Measurements from ENCODE around the gene ATG7.

ATG7 gene

DNA sequence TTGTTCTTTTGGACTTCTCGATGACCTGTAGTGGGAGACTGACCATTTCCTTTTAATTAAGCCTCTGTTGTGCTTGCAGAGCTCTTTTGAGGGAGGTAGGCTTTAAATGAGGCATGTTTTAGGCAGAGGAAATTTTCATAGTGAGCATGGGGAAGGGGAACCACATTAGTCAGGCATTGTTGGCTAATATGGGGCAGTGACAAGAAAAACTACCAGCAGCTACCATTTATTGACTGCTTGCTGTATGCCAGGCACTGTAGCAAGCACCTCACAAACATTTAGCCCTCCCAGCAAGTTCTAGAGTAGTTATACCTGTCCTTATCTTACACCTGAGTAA is 10.9 kb downstream of the ATG7 start:
- TF ChIP-seq, protein P1, sequence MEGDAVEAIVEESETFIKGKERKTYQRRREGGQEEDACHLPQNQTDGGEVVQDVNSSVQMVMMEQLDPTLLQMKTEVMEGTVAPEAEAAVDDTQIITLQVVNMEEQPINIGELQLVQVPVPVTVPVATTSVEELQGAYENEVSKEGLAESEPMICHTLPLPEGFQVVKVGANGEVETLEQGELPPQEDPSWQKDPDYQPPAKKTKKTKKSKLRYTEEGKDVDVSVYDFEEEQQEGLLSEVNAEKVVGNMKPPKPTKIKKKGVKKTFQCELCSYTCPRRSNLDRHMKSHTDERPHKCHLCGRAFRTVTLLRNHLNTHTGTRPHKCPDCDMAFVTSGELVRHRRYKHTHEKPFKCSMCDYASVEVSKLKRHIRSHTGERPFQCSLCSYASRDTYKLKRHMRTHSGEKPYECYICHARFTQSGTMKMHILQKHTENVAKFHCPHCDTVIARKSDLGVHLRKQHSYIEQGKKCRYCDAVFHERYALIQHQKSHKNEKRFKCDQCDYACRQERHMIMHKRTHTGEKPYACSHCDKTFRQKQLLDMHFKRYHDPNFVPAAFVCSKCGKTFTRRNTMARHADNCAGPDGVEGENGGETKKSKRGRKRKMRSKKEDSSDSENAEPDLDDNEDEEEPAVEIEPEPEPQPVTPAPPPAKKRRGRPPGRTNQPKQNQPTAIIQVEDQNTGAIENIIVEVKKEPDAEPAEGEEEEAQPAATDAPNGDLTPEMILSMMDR (IDR thresholded peaks at IDR 0.05; ENCODE audit: insufficient read depth, missing control alignments), result no peak
- DNase-seq (ENCODE audit: insufficient read length, low spot score) (no peak), FAIRE-seq (no peak)

DNA sequence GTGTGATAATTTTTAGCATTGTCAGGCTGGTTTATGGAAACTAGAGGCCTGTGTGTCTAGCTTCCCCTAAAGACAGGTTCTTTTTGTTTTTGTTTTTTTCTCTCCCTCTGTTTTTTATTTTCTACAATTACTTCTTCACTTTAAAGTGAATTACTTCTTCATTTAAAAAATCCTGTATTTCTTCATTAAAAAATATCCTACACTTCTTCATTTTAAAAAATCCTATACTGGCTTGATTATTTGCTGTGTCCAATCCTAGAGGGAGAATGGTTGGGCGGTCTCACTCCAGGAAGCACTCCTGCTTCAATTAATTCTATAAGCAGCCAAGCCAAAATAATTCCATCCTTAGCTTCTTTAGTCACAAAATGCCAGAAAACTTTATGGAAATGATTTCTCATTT is 11.8 kb downstream of the ATG7 start:
- DNase-seq (ENCODE audit: insufficient read length, low spot score), result no peak
- FAIRE-seq, result no peak
- TF ChIP-seq, protein P1 (IDR thresholded peaks at IDR 0.05; ENCODE audit: insufficient read depth, missing control alignments), result no peak

DNA sequence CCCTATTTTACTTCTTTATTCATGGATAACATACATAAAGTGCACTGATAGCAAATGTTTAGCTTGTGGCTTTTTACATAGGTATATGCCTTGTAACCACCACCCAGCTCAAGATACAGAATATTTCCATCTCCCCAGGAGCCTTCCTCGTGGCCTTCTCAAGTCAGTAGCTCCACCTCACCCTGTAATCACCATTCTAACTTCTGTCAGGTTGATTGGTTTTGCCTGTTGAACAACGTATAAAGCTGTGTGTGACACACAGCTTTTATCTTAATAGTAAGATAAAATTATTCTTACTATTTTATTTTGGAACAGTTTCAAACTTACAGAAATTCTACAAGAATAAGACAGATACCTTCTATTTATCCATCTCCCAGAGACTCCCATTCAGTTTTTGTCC is 13.3 kb downstream of the ATG7 start:
- TF ChIP-seq, protein P1 (IDR thresholded peaks at IDR 0.05; ENCODE audit: insufficient read depth, missing control alignments), result no peak
- no peak for FAIRE-seq
- no peak for DNase-seq (ENCODE audit: insufficient read length, low spot score)

DNA sequence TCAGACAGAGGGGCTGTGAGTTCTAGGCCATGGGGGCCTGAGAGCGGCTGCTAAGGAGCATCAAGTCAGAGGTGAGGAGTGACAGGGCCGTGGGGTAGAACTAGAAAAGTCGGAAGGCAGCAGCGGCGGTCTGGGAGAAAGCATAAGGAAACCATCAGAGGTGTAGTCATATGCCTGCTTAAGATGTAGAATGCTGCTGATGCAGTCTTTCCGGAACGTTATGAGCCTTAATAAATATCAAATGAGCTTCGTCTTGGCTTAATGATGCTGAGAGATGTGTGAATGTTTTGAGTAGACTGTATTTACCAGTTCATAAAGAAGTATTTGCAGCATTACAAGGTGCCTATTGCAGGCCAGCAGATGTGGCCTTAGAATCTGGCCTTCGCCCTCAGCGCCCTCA is 15.2 kb downstream of the ATG7 start:
- TF ChIP-seq, protein P1 (IDR thresholded peaks at IDR 0.05; ENCODE audit: insufficient read depth, missing control alignments), result no peak
- no peak for FAIRE-seq
- DNase-seq (ENCODE audit: insufficient read length, low spot score), result no peak

DNA sequence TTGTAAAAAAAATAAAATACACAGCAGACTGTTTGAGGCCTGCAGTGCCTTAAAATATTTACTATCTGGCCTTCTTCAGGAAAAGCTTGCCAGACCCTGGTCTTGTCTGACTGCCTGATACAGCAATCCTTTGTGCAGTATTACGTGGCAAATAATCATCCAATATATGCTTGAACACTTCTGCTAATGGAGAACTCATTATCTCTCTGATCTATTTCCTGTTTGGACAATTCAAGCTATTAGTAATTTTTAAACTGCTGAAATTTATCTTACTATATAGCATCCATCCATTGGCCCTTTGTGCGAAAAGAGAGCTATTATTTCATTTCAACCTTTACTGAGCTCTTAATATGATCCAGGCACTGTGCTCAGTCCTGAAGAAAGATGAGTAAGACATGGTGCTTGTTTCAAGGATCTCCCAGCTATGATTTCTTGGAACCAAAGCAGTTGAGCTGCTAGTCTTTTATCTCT is 15.9 kb downstream of the ATG7 start:
- FAIRE-seq (no peak), DNase-seq (ENCODE audit: insufficient read length, low spot score) (no peak)
- TF ChIP-seq, protein P1 (IDR thresholded peaks at IDR 0.05; ENCODE audit: insufficient read depth, missing control alignments), result no peak

DNA sequence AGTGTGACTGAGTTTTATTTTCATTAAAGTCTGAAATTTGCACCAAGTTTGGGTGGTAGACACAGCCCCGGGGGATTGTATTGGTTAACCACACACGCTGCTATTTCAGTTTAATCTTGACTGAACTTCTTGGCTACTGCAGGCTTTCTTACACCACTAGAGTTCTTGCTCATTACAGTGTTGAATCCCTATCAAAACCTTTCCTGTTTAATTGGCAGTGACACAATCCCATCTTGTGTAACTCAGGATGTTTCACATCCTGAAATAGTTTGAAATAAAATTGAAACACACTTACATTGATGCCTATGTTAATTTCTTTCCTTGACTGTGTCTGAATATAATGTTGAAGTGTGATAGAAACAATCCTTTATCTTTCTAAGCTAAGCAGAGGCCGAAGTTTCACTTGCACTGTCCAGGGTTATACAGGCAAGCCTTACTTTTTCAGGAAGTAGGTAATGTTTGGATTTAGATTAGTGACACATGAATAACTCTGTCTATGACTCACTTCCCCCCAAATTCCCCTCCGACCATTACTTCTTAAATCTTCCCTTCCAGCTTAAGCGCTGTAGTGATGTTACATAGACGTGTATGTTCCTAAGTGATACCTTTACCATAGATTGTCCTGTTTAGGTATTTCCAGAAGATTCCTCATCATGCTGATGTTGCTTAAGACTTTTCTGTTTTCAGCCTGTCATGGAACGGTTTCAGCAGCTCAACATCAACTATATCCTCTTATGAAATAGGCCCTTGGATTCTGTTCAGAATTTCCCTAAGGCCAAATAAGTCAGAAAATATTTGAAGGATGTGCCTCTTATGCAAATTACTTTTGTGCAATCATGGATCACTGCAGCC is 16.8 kb downstream of the ATG7 start:
- no peak for FAIRE-seq
- DNase-seq (ENCODE audit: insufficient read length, low spot score), result no peak
- TF ChIP-seq, protein P1 (IDR thresholded peaks at IDR 0.05; ENCODE audit: insufficient read depth, missing control alignments), result no peak

DNA sequence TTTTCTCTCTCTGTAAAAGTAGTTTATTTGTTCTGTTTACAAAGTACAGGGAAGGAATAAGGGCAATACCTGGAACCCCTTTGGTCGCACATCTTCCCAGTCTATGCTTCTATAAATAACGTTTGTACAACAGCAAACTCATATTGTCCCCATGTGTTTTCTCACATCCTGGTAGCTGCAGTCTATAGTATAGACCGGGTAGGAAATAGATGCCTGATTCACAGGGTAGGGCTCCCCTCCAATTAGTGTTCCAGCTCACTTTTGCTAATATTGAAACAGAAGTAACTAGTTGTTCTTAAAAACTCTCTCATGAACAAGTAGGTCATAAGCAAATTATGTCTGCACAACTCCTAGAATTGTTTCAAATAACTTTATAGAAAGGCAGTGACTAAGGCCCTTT is 17.7 kb downstream of the ATG7 start:
- TF ChIP-seq, protein P1 (IDR thresholded peaks at IDR 0.05; ENCODE audit: insufficient read depth, missing control alignments), result no peak
- no peak for FAIRE-seq
- DNase-seq (ENCODE audit: insufficient read length, low spot score), result no peak

Measured in D721Med (cell line).